ENCODE results near the gene CELA3B.

GRCh38 chr1:21935891-21936365, 40.9 kb upstream of the CELA3B start:
- TF ChIP-seq CTCF (IDR thresholded peaks at IDR 0.05; ENCODE audit: borderline replicate concordance, extremely low read depth, low read length, poor library complexity, severe bottlenecking) (no peak), EZH2 (IDR thresholded peaks at IDR 0.05; ENCODE audit: borderline replicate concordance, low read depth, low read length, severe bottlenecking) (no peak)
